Measurements from ENCODE around the gene KCNC3.

GRCh38 chr19:50320596-50320995 lies 8.6 kb downstream of the KCNC3 start:
- no peak for TF ChIP-seq CTCF (IDR thresholded peaks at IDR 0.05)
- TF ChIP-seq POLR2A (IDR thresholded peaks at IDR 0.05), result no peak
- TF ChIP-seq POLR2AphosphoS5 (IDR thresholded peaks at IDR 0.05), result no peak
- TF ChIP-seq EP300 (IDR thresholded peaks at IDR 0.05), result no peak

Data from suprapubic skin (tissue), 4 donors.